PFSK-1 (cell line): Measurements from ENCODE around the gene AKIRIN2.

Source experiments
- FOXP2 ChIP-seq: optimal IDR thresholded peaks from 2 replicates; pipeline ENCODE3; 2011; ENCODE audit warnings: borderline replicate concordance, control low read depth, inconsistent platforms; ENCODE audit not compliant: insufficient read depth; ENCODE audit errors: extremely low read length, extremely low read depth
- POLR2AphosphoS5 ChIP-seq: IDR thresholded peaks from 2 replicates; pipeline ENCODE4 v1.6.1; 2012; ENCODE audit warnings: low read depth, mild to moderate bottlenecking, control low read depth, low read length, moderate library complexity
- SIN3A ChIP-seq: IDR thresholded peaks from 2 replicates; pipeline ENCODE4 v1.6.1; 2012; ENCODE audit warnings: mild to moderate bottlenecking, low read length, moderate library complexity, borderline replicate concordance; ENCODE audit not compliant: insufficient read depth
- TAF1 ChIP-seq: IDR thresholded peaks from 2 replicates; pipeline ENCODE4 v1.6.1; 2012; ENCODE audit warnings: low read length, control low read depth, borderline replicate concordance; ENCODE audit not compliant: insufficient read depth
- TF ChIP-seq, protein P1 (sequence below), 2 experiments: IDR thresholded peaks; 2 replicates each; pipeline versions ENCODE4 v1.6.1 to v1.8.0; 2011 to 2012; ENCODE audit warnings: low read depth in 2 of 2, low read length in 2 of 2, control low read depth in 1 of 2, inconsistent platforms in 1 of 2, mild to moderate bottlenecking in 1 of 2, moderate library complexity in 1 of 2; ENCODE audit not compliant: insufficient read depth in 1 of 2

DNA sequence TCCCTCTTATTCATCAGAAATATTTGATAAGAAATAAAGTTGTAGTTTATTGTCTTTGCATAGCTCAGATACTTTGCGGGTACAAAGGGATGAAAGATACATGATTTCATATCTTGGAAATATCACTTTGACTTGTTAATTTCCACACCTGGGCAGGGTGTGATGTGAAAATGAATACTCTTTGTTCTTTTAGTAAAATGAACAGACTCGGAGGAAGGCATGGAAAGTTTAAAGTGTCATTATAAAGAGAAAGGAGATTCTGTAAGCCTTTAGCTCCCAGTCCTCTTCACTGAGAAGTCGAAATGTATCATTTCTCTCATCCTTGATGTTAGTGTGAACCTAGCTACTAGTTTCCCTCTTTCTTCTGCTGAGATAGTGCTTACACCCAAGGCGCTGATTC is 36.7 kb upstream of the AKIRIN2 start:
- TF ChIP-seq POLR2AphosphoS5: no peak
- no peak for TF ChIP-seq SIN3A
- no peak for TF ChIP-seq TAF1
- TF ChIP-seq, protein P1, sequence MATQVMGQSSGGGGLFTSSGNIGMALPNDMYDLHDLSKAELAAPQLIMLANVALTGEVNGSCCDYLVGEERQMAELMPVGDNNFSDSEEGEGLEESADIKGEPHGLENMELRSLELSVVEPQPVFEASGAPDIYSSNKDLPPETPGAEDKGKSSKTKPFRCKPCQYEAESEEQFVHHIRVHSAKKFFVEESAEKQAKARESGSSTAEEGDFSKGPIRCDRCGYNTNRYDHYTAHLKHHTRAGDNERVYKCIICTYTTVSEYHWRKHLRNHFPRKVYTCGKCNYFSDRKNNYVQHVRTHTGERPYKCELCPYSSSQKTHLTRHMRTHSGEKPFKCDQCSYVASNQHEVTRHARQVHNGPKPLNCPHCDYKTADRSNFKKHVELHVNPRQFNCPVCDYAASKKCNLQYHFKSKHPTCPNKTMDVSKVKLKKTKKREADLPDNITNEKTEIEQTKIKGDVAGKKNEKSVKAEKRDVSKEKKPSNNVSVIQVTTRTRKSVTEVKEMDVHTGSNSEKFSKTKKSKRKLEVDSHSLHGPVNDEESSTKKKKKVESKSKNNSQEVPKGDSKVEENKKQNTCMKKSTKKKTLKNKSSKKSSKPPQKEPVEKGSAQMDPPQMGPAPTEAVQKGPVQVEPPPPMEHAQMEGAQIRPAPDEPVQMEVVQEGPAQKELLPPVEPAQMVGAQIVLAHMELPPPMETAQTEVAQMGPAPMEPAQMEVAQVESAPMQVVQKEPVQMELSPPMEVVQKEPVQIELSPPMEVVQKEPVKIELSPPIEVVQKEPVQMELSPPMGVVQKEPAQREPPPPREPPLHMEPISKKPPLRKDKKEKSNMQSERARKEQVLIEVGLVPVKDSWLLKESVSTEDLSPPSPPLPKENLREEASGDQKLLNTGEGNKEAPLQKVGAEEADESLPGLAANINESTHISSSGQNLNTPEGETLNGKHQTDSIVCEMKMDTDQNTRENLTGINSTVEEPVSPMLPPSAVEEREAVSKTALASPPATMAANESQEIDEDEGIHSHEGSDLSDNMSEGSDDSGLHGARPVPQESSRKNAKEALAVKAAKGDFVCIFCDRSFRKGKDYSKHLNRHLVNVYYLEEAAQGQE (IDR thresholded peaks at IDR 0.05; ENCODE audit: insufficient read depth in 1 of 2, low read depth in 2 of 2, low read length in 2 of 2): no peak
- no peak for TF ChIP-seq FOXP2
